ENCODE data around the gene CASP8.
"Not testable (repeated sequence)": the region's sequence is repeated elsewhere in the genome, so short reads cannot be mapped to it uniquely, and the experiment has no call there.

The CASP8 gene

GRCh38 chr2:201267278-201268030, 7.1 kb downstream of the CASP8 start:
- no peaks in the 10 kb centered on the region for H3K27me3 ChIP-seq (ENCODE audit: insufficient read depth, low read length)
- no peak overlapping the region for H3K4me3 ChIP-seq (ENCODE audit: low read length)
- no peak overlapping the region for H2AFZ ChIP-seq (ENCODE audit: low read depth, low read length)
- H3K9me3 ChIP-seq (ENCODE audit: low read length) = no peaks in the 10 kb centered on the region
- H3K4me1 ChIP-seq (ENCODE audit: insufficient read depth, low read length) = no peaks in the 10 kb centered on the region
- H3K36me3 ChIP-seq (ENCODE audit: insufficient read depth, low read length) = no peaks in the 10 kb centered on the region

DNA sequence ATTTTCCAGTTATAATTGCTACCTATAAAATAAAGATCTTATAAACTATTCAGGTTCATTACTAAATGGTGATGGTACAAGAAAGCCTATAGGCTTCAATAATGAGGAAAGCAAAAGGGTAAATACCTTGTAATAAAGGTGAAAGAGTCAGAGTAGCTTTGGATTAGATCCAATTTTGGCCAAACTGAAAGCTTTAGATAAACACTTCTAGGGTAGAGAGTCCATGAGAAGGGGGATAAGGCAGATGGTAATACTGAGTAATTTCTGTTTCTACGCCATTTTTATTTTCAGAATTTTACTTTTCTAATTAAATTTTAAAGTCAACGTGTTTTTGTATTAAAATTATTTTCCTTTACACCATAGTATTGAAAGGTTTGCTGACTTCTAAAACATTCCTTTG, 9.4 kb downstream of the CASP8 start:
- H2AFZ ChIP-seq (ENCODE audit: low read depth, low read length) = no peak overlapping the region
- no peak overlapping the region for H3K4me3 ChIP-seq (ENCODE audit: low read length)
- no peaks in the 10 kb centered on the region for H3K27me3 ChIP-seq (ENCODE audit: insufficient read depth, low read length)
- no peaks in the 10 kb centered on the region for H3K9me3 ChIP-seq (ENCODE audit: low read length)
- peaks cover 3% of the 10 kb centered on the region for H3K36me3 ChIP-seq (ENCODE audit: insufficient read depth, low read length)
- H3K4me1 ChIP-seq (ENCODE audit: insufficient read depth, low read length) = no peaks in the 10 kb centered on the region

- H3K4me3 ChIP-seq (ENCODE audit: low read length) = no peak overlapping the region
- no peaks in the 10 kb centered on the region for H3K27me3 ChIP-seq (ENCODE audit: insufficient read depth, low read length)
- H3K4me1 ChIP-seq (ENCODE audit: insufficient read depth, low read length) = no peaks in the 10 kb centered on the region
- no peak overlapping the region for H2AFZ ChIP-seq (ENCODE audit: low read depth, low read length)
- peaks cover 3% of the 10 kb centered on the region for H3K36me3 ChIP-seq (ENCODE audit: insufficient read depth, low read length)
- H3K9me3 ChIP-seq (ENCODE audit: low read length) = no peaks in the 10 kb centered on the region
Measured at GRCh38 chr2:201270293-201271001, 10.1 kb downstream of the CASP8 start.

GRCh38 chr2:201271917-201272316, 11.6 kb downstream of the CASP8 start:
- H3K4me3 ChIP-seq (ENCODE audit: low read length) = no peak overlapping the region
- no peak overlapping the region for H2AFZ ChIP-seq (ENCODE audit: low read depth, low read length)
- peaks cover 3% of the 10 kb centered on the region for H3K36me3 ChIP-seq (ENCODE audit: insufficient read depth, low read length)

DNA sequence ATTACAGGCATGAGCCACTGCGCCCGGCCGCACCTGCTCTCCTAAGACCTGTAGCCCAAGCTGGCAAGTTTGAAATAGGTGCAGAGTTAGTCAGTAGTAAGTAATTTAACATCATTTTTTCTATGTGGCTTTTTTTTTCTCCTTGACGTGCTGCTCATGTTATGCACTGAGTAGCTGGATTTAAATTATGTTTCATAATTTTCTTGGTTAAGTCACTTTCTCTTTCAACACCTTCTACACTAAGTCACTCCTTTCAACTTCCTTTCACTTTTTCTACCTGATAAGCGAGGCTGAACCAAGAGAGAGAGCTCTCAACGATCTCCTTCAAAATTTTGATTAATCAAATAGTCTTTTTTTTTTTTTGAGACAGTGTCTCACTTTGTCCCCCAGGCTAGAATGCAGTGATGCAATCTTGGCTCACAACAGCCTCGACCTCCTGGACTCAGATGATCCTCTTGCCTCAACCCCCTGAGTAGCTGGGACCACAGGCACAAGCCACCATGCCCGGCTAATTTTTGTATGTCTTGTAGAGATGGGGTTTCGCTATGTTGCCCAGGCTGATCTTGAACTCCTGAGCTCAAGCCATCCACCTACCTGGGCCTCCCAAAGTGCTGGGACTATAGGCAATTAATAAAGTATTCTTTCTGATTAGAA, 13.1 kb downstream of the CASP8 start:
- peaks cover 3% of the 10 kb centered on the region for H3K36me3 ChIP-seq (ENCODE audit: insufficient read depth, low read length)
- no peak overlapping the region for H2AFZ ChIP-seq (ENCODE audit: low read depth, low read length)
- no peak overlapping the region for H3K4me3 ChIP-seq (ENCODE audit: low read length)
- H3K27me3 ChIP-seq (ENCODE audit: insufficient read depth, low read length) = no peaks in the 10 kb centered on the region
- H3K4me1 ChIP-seq (ENCODE audit: insufficient read depth, low read length) = no peaks in the 10 kb centered on the region
- H3K9me3 ChIP-seq (ENCODE audit: low read length) = no peaks in the 10 kb centered on the region

More at GRCh38 chr2:201271917-201272316, 11.6 kb downstream of the CASP8 start:
- H3K9me3 ChIP-seq (ENCODE audit: low read length) = no peaks in the 10 kb centered on the region
- H3K4me1 ChIP-seq (ENCODE audit: insufficient read depth, low read length) = no peaks in the 10 kb centered on the region
- H3K27me3 ChIP-seq (ENCODE audit: insufficient read depth, low read length) = no peaks in the 10 kb centered on the region

DNA sequence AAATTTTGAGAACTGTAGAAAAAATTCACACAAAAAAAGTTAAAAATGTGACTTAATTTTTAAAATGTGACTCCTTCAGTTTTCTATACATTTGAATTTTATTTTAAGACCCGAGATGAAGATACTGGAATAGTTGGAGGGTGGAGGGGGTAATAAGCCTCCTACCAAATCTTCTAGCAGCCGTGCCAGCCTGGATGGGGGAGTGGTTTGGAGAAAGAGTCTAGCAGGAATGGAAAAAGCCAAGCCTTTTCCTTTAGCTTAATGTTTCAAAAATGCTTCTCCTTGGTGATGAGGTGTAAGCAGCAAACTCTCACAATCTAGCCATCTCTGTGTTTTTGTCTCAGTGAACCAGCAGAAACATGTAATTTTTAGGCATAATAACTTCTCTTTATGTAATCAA, 14.7 kb downstream of the CASP8 start:
- Histone ChIP-seq H3K36me3 (ENCODE audit: insufficient read depth, low read length) (peaks cover 3% of the 10 kb centered on the region), H3K9me3 (ENCODE audit: low read length) (no peaks in the 10 kb centered on the region), H3K4me3 (ENCODE audit: low read length) (no peak overlapping the region), H2AFZ (ENCODE audit: low read depth, low read length) (no peak overlapping the region), H3K4me1 (ENCODE audit: insufficient read depth, low read length) (no peaks in the 10 kb centered on the region), H3K27me3 (ENCODE audit: insufficient read depth, low read length) (no peaks in the 10 kb centered on the region)

DNA sequence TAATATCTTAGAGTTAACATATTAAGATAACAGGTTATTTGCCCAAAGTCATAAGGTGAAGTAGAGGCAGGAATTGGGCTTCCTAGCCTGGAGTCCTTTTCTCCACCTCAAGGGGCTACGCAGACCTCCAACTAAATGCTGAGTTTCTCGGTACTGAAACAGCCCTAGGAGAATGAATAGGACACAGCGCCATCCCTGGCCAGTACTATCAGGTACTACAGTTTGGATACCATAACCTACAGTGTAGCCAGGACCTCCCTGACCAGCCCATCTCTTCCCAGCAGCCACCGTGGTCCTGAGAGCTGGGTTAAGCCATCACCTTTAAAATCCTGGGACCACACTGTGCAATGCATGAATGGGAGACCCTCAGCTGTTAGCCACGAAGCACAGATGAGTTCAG, 15.7 kb downstream of the CASP8 start:
- H3K9me3 ChIP-seq (ENCODE audit: low read length) = no peaks in the 10 kb centered on the region
- peaks cover 3% of the 10 kb centered on the region for H3K36me3 ChIP-seq (ENCODE audit: insufficient read depth, low read length)
- H3K4me3 ChIP-seq (ENCODE audit: low read length) = no peak overlapping the region
- H3K27me3 ChIP-seq (ENCODE audit: insufficient read depth, low read length) = no peaks in the 10 kb centered on the region
- no peaks in the 10 kb centered on the region for H3K4me1 ChIP-seq (ENCODE audit: insufficient read depth, low read length)
- H2AFZ ChIP-seq (ENCODE audit: low read depth, low read length) = no peak overlapping the region

DNA sequence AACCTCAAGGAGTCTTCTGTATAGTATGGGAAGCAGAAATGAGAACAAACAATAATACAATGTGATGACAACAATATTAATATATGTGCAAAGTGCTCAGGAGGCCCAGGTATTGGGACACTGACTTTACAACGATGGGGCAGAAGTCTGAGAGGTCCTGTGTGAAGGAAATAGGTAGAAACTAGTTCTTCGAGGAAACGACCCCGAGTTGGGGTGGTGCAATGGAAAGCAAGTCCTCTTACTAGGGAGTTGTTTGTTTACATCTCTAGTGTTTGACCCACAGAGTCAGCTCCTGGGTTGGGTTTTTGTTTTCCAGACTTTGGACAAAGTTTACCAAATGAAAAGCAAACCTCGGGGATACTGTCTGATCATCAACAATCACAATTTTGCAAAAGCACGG, 16.2 kb downstream of the CASP8 start:
- H3K9me3 ChIP-seq (ENCODE audit: low read length) = no peaks in the 10 kb centered on the region
- peaks cover 3% of the 10 kb centered on the region for H3K36me3 ChIP-seq (ENCODE audit: insufficient read depth, low read length)
- no peak overlapping the region for H2AFZ ChIP-seq (ENCODE audit: low read depth, low read length)
- no peak overlapping the region for H3K4me3 ChIP-seq (ENCODE audit: low read length)
- H3K27me3 ChIP-seq (ENCODE audit: insufficient read depth, low read length) = no peaks in the 10 kb centered on the region
- H3K4me1 ChIP-seq (ENCODE audit: insufficient read depth, low read length) = no peaks in the 10 kb centered on the region

DNA sequence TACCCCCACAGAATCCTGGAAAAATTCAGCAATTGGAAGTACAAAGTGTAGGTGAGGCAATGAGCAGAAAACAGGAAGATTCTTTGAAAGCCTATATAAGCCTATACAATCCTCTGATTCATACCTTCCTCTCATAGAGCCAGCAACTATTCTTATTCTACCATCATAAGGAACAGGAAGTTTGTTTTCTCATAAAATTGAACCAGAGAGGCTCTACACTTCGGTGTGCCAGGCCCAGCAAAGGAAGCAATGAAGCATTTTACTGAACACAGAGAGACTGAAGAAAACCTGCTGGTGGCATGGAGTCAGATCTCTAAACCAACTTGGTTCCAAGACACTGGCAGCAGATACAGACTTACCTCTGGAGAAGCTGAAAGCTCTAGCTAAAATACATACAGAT, 18.7 kb downstream of the CASP8 start:
- H3K27me3 ChIP-seq (ENCODE audit: insufficient read depth, low read length) = no peaks in the 10 kb centered on the region
- H3K36me3 ChIP-seq (ENCODE audit: insufficient read depth, low read length) = no peaks in the 10 kb centered on the region
- H3K4me1 ChIP-seq (ENCODE audit: insufficient read depth, low read length) = no peaks in the 10 kb centered on the region
- H3K9me3 ChIP-seq (ENCODE audit: low read length) = no peaks in the 10 kb centered on the region
- no peak overlapping the region for H3K4me3 ChIP-seq (ENCODE audit: low read length)
- no peak overlapping the region for H2AFZ ChIP-seq (ENCODE audit: low read depth, low read length)

GRCh38 chr2:201280191-201281040, 20.1 kb downstream of the CASP8 start:
- H3K4me3 ChIP-seq (ENCODE audit: low read length) = no peak overlapping the region
- H3K27me3 ChIP-seq (ENCODE audit: insufficient read depth, low read length) = no peaks in the 10 kb centered on the region
- H3K9me3 ChIP-seq (ENCODE audit: low read length) = peaks cover 6% of the 10 kb centered on the region
- peaks cover 5% of the 10 kb centered on the region for H3K36me3 ChIP-seq (ENCODE audit: insufficient read depth, low read length)
- no peaks in the 10 kb centered on the region for H3K4me1 ChIP-seq (ENCODE audit: insufficient read depth, low read length)
- no peak overlapping the region for H2AFZ ChIP-seq (ENCODE audit: low read depth, low read length)

- no peaks in the 10 kb centered on the region for H3K4me1 ChIP-seq (ENCODE audit: insufficient read depth, low read length)
- peaks cover 5% of the 10 kb centered on the region for H3K36me3 ChIP-seq (ENCODE audit: insufficient read depth, low read length)
- H2AFZ ChIP-seq (ENCODE audit: low read depth, low read length) = no peak overlapping the region
- H3K27me3 ChIP-seq (ENCODE audit: insufficient read depth, low read length) = no peaks in the 10 kb centered on the region
- peaks cover 8% of the 10 kb centered on the region for H3K9me3 ChIP-seq (ENCODE audit: low read length)
- no peak overlapping the region for H3K4me3 ChIP-seq (ENCODE audit: low read length)
Measured at GRCh38 chr2:201285499-201285898, 25.2 kb downstream of the CASP8 start.

- not testable (repeated sequence) for H3K9me3 ChIP-seq (ENCODE audit: low read length); H3K4me1 ChIP-seq (ENCODE audit: insufficient read depth, low read length); H2AFZ ChIP-seq (ENCODE audit: low read depth, low read length); H3K27me3 ChIP-seq (ENCODE audit: insufficient read depth, low read length); H3K36me3 ChIP-seq (ENCODE audit: insufficient read depth, low read length); H3K4me3 ChIP-seq (ENCODE audit: low read length)
Measured at GRCh38 chr2:201290457-201291148, 30.3 kb downstream of the CASP8 start.
